ENCODE measurements around the gene GPX2. TPM values are rescaled to one million over a fixed set of nuclear protein-coding genes. Genes with fewer than 3 reads are reported as not detected.

Gene GPX2
- total RNA-seq, 4 donors from 2014 or later: 1.9 to 37.6 (median 21.0) TPM

DNA sequence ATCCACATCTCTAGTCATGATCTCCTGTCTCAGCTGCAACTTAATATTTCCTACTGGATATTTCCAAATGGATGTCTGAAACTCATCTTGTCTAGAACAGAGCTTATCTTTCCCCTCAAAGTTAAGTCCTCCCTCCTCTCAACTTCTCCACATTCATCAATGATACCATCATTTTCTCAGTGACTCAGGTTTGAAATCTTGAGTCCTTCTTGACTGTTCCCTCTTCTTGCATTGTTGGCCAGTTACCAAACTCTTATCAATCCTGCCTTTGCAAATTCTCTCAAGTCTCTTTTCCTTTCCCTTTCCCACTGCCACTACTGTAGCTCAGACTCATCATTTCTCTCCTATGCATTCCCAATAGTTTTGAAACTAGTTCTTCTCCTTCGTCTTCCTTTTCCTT is 42.6 kb downstream of the GPX2 start:
- DNase-seq (ENCODE audit: low spot score in 2 of 2): no peak
- intact Hi-C loops (cut with DNase I; ENCODE audit: low total_unique reads): loop anchor here (10.0 kb wide), 1 partner anchor 75 kb away; no protein-coding TSS in a partner anchor
- TF ChIP-seq, protein P1, sequence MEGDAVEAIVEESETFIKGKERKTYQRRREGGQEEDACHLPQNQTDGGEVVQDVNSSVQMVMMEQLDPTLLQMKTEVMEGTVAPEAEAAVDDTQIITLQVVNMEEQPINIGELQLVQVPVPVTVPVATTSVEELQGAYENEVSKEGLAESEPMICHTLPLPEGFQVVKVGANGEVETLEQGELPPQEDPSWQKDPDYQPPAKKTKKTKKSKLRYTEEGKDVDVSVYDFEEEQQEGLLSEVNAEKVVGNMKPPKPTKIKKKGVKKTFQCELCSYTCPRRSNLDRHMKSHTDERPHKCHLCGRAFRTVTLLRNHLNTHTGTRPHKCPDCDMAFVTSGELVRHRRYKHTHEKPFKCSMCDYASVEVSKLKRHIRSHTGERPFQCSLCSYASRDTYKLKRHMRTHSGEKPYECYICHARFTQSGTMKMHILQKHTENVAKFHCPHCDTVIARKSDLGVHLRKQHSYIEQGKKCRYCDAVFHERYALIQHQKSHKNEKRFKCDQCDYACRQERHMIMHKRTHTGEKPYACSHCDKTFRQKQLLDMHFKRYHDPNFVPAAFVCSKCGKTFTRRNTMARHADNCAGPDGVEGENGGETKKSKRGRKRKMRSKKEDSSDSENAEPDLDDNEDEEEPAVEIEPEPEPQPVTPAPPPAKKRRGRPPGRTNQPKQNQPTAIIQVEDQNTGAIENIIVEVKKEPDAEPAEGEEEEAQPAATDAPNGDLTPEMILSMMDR (IDR thresholded peaks at IDR 0.05): no peak
- TF ChIP-seq POLR2A (IDR thresholded peaks at IDR 0.05): no peak
- 79 to 85% methylated on average over 1 of the region's 1 CpG for WGBS, 2 donors
- no peak overlapping the region for H3K4me3 ChIP-seq (ENCODE audit: low read depth, poor library complexity, severe bottlenecking)

DNA sequence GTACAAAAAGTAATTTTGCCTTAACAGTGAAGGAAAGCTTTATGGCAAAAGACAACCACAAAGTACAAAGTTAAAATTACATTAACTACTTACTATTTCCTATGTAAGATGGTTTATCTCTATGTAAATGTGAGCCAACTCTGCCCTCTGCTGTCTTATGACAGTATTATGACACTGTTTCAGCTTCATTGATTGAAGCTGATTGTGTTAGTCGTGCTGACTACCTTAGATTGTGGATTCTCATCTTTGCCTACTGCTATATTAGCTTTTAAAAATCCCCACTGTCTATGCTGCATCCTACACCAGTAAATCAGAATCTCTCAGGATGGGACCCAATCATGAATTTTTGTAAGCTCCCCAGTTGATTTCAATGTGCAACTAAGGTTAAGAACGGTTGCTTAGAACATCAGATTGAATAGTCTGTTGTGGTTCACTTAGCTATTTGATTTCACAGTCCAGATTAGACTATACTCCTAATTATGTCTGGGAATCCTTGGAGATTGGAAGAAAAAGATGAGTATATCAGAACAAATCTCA is 50.6 kb downstream of the GPX2 start:
- 41 to 50% methylated on average over 2 of the region's 2 CpGs for WGBS, 2 donors
- intact Hi-C loops (cut with DNase I; ENCODE audit: low total_unique reads): loop anchor here (10.0 kb wide), 1 partner anchor 67 kb away; no protein-coding TSS in a partner anchor
- H3K4me3 ChIP-seq (ENCODE audit: low read depth, poor library complexity, severe bottlenecking): no peak overlapping the region

DNA sequence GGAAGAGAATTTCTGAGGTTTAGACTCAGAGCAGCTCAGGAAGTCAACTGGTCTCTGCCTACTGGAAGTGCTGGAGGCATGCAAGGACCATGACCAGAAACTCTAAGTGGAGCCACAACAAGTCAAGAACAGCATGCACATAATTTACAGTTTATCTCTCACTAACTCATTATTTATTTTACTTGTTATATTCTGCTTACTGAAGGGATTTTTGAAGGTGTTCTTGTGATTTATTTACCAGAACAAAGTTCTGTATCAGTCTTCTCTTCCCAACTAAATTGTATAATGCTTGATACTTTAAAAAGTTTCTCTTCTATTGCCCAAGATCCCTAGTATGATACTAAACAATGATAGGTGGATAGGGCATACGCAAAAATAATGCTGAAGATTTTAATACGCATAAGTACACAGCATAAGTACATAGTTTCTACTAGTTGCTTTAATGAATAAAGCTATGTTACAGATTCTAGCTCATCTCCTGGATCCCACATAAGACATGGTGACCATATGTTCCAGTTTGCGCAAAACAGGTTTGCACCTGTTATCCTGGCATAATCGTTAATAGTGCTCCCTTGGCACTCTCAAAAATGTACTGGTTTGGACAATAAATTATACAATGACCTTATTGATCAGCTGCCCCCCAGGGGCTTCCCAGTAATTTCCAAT is 51.2 kb downstream of the GPX2 start:
- no peak for TF ChIP-seq POLR2A (IDR thresholded peaks at IDR 0.05)
- TF ChIP-seq, protein P1 (IDR thresholded peaks at IDR 0.05): no peak
- H3K4me3 ChIP-seq (ENCODE audit: low read depth, poor library complexity, severe bottlenecking): no peak overlapping the region
- DNase-seq (ENCODE audit: low spot score in 2 of 2): no peak
- WGBS, 2 donors: 79 to 80% methylated on average over 4 of the region's 4 CpGs
- intact Hi-C loops (cut with DNase I; ENCODE audit: low total_unique reads): loop anchor here (10.0 kb wide), 1 partner anchor 67 kb away; no protein-coding TSS in a partner anchor

More for the DNA sequence above, 50.6 kb downstream of the GPX2 start:
- no peak for DNase-seq (ENCODE audit: low spot score in 2 of 2)
- TF ChIP-seq, protein P1 (IDR thresholded peaks at IDR 0.05): no peak
- no peak for TF ChIP-seq POLR2A (IDR thresholded peaks at IDR 0.05)

DNA sequence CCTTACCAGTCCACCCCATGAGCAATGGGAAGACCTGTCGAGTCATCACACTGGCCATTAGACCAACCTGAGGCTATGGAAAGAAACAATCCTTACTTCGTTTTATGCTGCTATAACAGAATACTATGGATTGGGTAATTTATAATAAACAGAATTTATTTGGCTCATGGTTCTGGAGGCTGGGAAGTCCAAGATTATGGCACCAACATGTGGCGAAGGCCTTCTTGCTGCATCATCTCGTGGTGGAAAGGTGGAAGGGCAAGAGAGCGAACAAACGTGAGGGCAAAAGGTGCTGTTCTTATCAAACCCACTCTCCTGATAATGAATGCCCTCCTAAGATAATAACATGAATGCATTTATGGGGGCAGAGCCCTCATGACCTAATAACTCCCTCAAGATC is 53.2 kb downstream of the GPX2 start:
- H3K4me3 ChIP-seq (ENCODE audit: low read depth, poor library complexity, severe bottlenecking): no peak overlapping the region
- TF ChIP-seq POLR2A (IDR thresholded peaks at IDR 0.05): no peak
- DNase-seq (ENCODE audit: low spot score in 2 of 2): no peak
- 93 to 95% methylated on average over 6 of the region's 6 CpGs for WGBS, 2 donors
- intact Hi-C loops (cut with DNase I; ENCODE audit: low total_unique reads): no loop called here

Other genes with a start within 250 kb of the GPX2 start
- gene PLEKHG3, start 238.3 kb downstream of the GPX2 start, total RNA-seq: 100 to 1,000 TPM in 3 of 4 donors, 10 to 100 TPM in 1; 92.9 to 178 (median 125) TPM
- 1 to 10 TPM in 2 of 4 donors, under 1 TPM in 2; 0.34 to 1.3 (median 0.92) TPM for gene SPTB, start 62.8 kb downstream of the GPX2 start, total RNA-seq
- 10 to 100 TPM; 52.4 to 79.2 (median 63.8) TPM for gene CHURC1, start 28.3 kb downstream of the GPX2 start, total RNA-seq
- 1 to 10 TPM; 5.5 to 9.4 (median 7.2) TPM for gene RAB15, start 29.6 kb upstream of the GPX2 start, total RNA-seq
- 10 to 100 TPM; 34.0 to 48.6 (median 38.8) TPM for gene FNTB, start 44.1 kb upstream of the GPX2 start, total RNA-seq
- 100 to 1,000 TPM in 1 of 4 donors, 10 to 100 TPM in 3; 61.0 to 126 (median 65.6) TPM for gene MAX, start 159.8 kb upstream of the GPX2 start, total RNA-seq